IPS-18a (cell line): ENCODE results near the gene MYOM3.

Experiments
- H3K27ac ChIP-seq: one replicate; pipeline ENCODE4 v1.5.1; 2013; ENCODE audit warnings: low read length
- H3K27me3 ChIP-seq: one replicate; pipeline ENCODE4 v1.6.1; 2013; ENCODE audit warnings: mild to moderate bottlenecking, low read length; ENCODE audit not compliant: control insufficient read depth, insufficient read depth
- H3K36me3 ChIP-seq: one replicate; pipeline ENCODE4 v1.6.1; 2013; ENCODE audit warnings: low read depth, low read length; ENCODE audit not compliant: control insufficient read depth
- H3K4me1 ChIP-seq: one replicate; pipeline ENCODE4 v1.6.1; 2013; ENCODE audit warnings: low read depth, low read length; ENCODE audit not compliant: control insufficient read depth
- H3K4me3 ChIP-seq: one replicate; pipeline ENCODE4 v1.5.1; 2013; ENCODE audit warnings: low read length
- H3K9ac ChIP-seq: one replicate; pipeline ENCODE4 v1.6.1; 2013; ENCODE audit warnings: mild to moderate bottlenecking, low read length, moderate library complexity
- H3K9me3 ChIP-seq: one replicate; pipeline ENCODE4 v1.6.1; 2013; ENCODE audit warnings: low read depth, low read length; ENCODE audit not compliant: control insufficient read depth

MYOM3 gene

DNA sequence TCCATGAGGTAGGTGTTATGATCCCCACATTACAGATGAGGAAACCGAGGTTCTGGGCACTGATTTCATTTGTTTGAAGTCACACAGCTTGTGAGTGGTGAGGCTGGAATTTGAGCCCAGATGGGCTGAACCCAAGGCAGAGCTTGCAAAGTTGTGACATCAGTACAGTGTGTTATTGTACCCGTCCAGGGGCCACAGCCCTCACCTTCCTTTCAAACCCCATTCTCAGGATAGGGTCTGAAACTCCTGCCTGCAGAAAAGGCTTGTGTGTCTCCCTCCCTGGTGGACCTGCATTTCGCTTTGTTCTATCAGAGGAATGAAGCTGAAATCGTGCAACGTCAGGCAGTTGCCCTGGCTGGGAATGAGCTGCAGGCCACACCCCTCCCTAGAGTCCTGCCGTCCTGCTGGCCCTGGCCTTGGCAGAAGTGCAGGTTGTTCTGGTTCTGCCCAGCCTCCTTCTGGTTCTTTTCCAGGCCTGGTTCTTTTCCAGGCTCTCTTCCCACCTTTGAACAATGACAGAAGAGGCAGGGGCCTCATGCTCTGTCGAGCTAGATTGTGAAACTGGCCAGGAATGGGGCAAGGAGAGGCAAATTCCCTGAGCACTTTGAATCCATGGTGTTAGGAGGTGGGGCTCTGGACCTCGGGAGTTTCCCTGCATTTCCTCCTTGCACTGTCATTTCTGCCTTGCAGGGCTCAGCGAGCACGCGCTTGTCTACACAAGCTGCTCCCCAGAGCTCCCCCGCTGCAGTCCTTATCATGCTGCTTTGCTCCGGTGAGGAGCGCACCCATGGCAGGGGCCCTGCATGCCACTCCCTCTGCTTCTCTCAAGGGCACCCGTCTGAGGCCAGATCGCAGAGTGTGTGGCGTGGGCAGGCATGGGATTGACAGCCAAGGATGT lies 8.2 kb upstream of the MYOM3 start:
- Histone ChIP-seq H3K4me1 (no peaks in the 10 kb centered on the region), H3K9ac (no peak overlapping the region), H3K36me3 (no peaks in the 10 kb centered on the region), H3K27me3 (no peaks in the 10 kb centered on the region), H3K27ac (no peak overlapping the region), H3K4me3 (no peak overlapping the region), H3K9me3 (no peaks in the 10 kb centered on the region)

DNA sequence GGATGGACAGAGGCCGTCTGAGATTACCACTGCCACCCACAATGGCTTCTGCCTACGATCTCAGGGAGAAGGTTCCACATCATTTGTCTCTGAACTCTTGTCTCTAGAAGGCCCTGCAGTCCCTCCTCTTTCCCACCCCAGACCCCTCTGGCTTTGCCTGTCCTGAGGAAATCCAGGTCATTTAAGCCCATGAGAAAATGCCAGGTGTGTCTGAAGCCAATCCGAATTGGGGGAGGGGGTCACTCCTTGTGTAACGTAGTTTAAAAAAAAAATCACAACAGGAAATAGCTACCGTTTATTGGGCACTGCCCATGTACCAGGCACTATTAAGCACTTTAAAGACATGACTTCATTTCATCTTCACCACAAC lies 7.5 kb upstream of the MYOM3 start:
- no peaks in the 10 kb centered on the region for H3K36me3 ChIP-seq
- H3K4me3 ChIP-seq, result no peak overlapping the region
- H3K27me3 ChIP-seq, result no peaks in the 10 kb centered on the region
- H3K27ac ChIP-seq, result no peak overlapping the region
- no peak overlapping the region for H3K9ac ChIP-seq
- H3K4me1 ChIP-seq, result peaks cover 3% of the 10 kb centered on the region
- no peaks in the 10 kb centered on the region for H3K9me3 ChIP-seq

DNA sequence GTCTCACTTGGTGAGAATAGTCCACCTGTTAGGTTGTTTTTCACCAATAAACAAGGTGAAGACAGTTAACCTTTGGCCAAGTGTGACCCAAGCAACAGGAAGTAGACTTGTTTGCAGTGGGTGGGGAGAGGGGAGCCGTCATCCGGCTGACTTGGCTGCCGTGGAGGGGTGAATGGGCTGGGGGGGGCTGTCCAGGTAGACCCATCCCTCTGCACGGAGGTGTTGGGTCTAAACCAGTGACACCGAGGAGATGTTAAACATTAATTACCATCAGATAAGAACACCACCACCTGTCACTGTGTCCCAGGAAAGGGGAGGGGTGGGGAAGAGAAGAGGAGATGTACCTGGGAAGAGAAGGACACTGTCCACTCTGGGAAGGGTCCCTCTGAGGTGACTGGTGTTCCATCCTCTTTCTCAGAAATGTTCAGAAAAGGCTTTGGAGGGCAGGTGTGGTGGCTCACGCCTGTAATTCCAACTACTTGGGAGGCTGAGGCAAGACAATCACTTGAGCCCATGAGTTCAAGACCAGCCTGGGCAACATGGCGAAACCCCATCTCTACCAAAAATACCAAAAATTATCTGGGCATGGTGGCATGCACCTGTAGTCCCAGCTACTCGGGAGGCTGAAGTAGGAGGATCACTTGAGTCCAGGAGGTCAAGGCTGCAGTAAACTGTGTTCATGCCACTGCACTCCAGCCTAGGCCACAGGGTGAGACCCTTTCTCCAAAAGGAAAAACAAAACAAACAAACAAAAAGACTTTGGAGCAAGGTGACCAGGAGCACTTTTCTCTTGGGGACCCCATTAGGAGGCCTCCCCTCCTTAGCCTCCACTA lies 6.7 kb upstream of the MYOM3 start:
- Histone ChIP-seq H3K4me3 (no peak overlapping the region), H3K9me3 (no peaks in the 10 kb centered on the region), H3K27ac (no peak overlapping the region), H3K9ac (no peak overlapping the region), H3K27me3 (no peaks in the 10 kb centered on the region), H3K36me3 (no peaks in the 10 kb centered on the region), H3K4me1 (peaks cover 3% of the 10 kb centered on the region)

DNA sequence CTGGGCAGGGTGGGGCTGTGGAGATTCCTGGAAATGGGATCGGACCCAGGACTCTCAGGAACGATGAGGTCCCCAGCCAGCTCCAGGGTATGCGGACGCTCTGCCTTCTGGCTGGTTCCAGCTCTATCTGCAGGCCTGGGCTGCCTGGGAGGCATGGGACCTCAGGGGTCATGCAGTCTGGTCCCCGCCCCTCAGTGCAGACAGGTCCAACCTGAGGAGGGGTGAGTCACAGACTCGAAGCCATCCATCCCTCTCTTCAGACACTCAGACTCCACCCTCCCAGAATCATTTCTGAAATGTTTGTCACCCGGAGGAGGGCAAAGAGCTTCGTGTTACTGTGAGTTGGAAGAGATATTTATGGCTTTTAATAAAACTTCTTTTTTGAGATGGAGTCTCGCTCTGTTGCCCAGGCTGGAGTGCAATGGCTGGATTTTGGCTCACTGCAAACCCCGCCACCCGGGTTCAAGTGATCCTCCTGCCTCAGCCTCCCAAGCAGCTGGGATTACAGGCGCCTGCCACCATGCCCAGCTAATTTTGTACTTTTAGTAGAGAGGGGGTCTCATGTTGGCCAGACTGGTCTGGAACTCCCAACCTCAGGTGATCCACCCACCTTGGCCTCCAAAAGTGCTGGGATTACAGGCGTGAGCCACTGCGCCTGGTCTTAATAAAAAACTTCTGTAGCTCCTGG lies 5.9 kb upstream of the MYOM3 start:
- no peak overlapping the region for H3K9ac ChIP-seq
- H3K27ac ChIP-seq, result no peak overlapping the region
- H3K36me3 ChIP-seq, result no peaks in the 10 kb centered on the region
- no peaks in the 10 kb centered on the region for H3K9me3 ChIP-seq
- H3K27me3 ChIP-seq, result no peaks in the 10 kb centered on the region
- H3K4me3 ChIP-seq, result no peak overlapping the region
- peaks cover 3% of the 10 kb centered on the region for H3K4me1 ChIP-seq

DNA sequence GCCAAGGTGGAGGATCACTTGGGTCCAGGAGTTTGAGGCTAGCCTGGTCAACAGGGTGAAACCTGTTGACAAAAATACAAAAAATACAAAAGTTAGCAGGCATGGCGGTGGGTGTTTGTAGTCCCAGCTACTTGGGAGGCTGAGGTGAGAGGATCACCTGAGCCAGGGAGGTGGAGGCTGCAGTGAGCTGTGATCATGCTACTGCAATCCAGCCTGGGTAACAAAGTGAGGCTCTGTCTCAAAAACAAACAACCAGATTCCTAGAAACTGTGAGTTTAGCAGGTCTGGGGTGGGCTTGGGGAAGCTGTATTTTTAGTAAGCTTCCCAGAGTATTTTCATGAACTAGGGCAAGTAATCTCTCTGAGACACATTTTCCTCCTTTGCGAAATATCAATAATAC lies 5.2 kb upstream of the MYOM3 start:
- no peak overlapping the region for H3K4me3 ChIP-seq
- H3K36me3 ChIP-seq, result no peaks in the 10 kb centered on the region
- H3K9me3 ChIP-seq, result no peaks in the 10 kb centered on the region
- no peaks in the 10 kb centered on the region for H3K27me3 ChIP-seq
- H3K4me1 ChIP-seq, result peaks cover 6% of the 10 kb centered on the region
- no peak overlapping the region for H3K27ac ChIP-seq
- H3K9ac ChIP-seq, result no peak overlapping the region

DNA sequence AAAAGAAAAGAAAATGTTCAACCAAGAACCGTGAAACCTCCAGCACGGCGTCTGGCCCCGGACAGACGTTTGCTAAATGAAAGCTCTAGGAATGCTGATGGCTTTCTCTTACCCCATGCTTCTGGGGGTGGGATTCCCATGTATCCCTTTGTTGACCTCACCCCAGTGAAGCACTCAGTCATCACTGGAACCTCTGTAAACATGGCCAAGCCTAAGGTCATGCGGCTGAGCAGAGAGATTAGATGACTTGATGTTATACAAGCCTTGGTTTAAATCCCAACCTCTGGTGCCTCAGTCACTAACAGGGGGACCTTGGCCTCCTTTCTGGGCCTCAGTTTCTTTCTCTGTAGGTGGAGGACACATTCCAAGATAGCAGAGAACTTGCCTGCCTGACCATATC lies 2.8 kb upstream of the MYOM3 start:
- no peaks in the 10 kb centered on the region for H3K36me3 ChIP-seq
- no peaks in the 10 kb centered on the region for H3K9me3 ChIP-seq
- H3K4me1 ChIP-seq, result peaks cover 9% of the 10 kb centered on the region
- peaks cover 5% of the 10 kb centered on the region for H3K27me3 ChIP-seq
- H3K9ac ChIP-seq, result no peak overlapping the region
- H3K4me3 ChIP-seq, result no peak overlapping the region
- H3K27ac ChIP-seq, result no peak overlapping the region

DNA sequence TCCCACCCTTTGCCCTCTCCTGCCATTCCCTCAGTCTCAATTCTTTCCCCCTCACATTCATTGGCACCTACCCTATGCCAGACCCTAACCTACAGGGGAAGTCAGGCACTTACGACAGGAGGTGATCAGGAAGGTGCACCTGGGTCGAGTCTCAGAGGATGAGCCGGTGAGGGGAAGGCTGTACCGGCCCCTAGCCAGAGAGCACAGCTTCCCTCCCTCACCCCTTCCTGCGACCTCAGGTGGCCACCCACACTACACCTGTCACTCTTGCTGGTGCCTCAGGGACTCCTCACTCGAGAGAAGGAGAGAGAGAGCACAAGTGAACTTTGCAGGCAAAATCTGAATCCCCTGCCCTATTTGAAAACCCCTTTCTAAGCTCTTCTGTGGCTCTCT lies 1.7 kb upstream of the MYOM3 start:
- H3K4me3 ChIP-seq, result no peak overlapping the region
- no peaks in the 10 kb centered on the region for H3K36me3 ChIP-seq
- peaks cover 9% of the 10 kb centered on the region for H3K4me1 ChIP-seq
- no peak overlapping the region for H3K9ac ChIP-seq
- H3K27ac ChIP-seq, result no peak overlapping the region
- H3K27me3 ChIP-seq, result peaks cover 5% of the 10 kb centered on the region
- H3K9me3 ChIP-seq, result no peaks in the 10 kb centered on the region

DNA sequence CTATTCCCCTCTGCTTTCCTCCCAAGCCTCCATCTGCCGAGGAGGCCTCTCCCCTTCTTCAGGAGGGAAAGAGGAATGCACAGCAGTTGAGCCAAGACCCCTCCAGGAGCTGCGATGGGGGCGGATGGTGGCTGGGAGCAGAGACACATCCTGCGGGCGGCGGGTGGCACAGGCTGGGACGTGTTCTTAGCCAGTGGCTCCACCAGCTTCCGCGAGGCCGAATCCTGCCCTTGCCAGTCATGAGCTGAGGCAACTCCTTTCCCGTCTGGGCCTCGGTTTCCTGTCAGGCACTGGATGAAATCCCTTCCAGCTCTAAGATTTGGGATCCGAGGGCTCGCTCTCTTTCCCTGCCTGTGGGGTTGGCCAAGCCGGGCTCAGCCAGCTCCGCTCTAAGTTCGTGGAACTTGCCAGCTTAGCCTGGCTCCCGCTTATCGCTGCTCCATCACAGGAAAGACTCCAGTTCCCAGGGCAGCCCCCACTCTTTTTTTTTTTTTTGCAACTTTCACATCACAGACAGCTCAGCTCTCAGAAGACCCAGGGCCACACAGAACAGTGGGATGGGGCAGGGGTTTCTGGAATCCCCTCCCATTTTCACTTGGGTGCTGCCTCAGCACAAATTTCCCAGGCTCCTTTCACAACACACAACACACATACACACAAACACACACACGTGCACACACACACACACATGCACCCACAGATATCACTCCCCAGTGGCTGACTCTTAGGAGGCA lies 506 bp downstream of the MYOM3 start:
- H3K4me1 ChIP-seq, result peaks cover 13% of the 10 kb centered on the region
- peaks cover 5% of the 10 kb centered on the region for H3K27me3 ChIP-seq
- no peaks in the 10 kb centered on the region for H3K9me3 ChIP-seq
- H3K9ac ChIP-seq, result no peak overlapping the region
- no peaks in the 10 kb centered on the region for H3K36me3 ChIP-seq
- no peak overlapping the region for H3K27ac ChIP-seq
- H3K4me3 ChIP-seq, result no peak overlapping the region

DNA sequence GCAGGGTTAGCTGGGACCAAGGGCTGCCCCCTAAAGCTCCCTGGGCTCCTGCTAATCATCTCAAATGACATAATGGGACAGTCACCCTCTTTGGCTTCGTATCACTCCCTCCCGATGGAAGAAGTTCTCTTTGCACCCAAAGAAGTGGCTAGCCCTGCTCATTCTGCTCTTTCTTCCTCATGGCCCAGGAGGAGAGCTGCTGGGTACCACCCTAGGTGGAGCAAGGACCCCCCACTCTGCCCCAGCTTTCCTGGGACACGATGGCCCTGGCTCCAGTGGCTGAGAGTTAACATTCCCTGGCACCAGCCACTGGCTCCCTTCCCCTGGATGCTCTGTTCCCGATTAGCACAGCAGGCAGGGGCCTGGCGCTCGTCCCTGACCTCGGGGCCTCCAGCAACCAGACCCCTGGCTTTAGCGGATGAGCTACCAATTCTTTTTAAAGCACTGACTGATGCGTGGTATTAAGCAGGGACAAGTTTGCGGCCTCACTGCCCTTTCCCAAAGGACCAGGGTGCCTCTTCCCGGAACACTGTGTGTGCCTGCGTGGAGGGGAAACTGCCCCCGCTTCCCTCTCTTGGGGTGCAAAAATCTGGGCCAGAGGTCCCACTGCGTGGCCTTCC lies 1.2 kb downstream of the MYOM3 start:
- no peak overlapping the region for H3K9ac ChIP-seq
- peaks cover 5% of the 10 kb centered on the region for H3K27me3 ChIP-seq
- H3K36me3 ChIP-seq, result no peaks in the 10 kb centered on the region
- no peak overlapping the region for H3K4me3 ChIP-seq
- no peak overlapping the region for H3K27ac ChIP-seq
- H3K4me1 ChIP-seq, result peaks cover 13% of the 10 kb centered on the region
- no peaks in the 10 kb centered on the region for H3K9me3 ChIP-seq

DNA sequence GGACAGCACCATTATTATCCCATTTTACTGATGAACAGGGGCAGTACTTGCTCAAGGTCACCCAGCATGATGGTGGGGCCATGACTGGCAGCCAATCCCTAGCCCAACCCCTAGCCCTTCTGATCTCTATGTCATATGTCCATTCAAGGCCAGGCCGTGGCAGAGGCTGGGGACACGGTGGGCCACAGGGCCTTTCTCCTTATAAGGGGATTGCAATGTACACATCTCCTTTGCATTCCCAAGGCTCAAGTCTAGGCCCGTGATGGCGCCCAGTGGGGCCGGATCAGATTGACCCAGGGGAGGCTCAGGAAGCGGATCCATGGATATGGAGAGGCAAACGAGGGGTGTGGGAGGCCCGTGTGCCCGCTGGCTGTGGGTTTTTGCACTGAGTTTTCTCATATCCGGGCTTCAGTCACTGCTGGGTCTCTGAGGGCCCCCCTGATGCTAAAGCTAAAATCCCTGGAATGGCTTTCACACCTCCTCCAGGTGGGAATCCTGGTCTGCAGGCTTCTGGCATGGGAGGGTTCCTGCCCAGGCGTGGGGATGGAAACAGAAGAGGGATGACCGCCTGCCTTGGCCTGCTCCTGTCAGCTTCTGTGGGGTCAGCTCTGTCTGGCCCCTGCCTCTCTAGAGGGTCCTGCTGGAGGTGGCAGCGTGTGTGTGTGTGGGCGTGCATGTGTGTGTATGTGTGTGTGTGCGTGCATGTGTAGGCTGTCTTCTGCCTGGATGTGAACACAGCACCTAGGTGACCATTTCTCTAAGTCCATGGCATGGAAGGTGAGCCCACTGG lies 2.1 kb downstream of the MYOM3 start:
- no peaks in the 10 kb centered on the region for H3K9me3 ChIP-seq
- peaks cover 13% of the 10 kb centered on the region for H3K4me1 ChIP-seq
- no peak overlapping the region for H3K27ac ChIP-seq
- H3K36me3 ChIP-seq, result no peaks in the 10 kb centered on the region
- peaks cover 5% of the 10 kb centered on the region for H3K27me3 ChIP-seq
- no peak overlapping the region for H3K9ac ChIP-seq
- H3K4me3 ChIP-seq, result no peak overlapping the region
